HG03060 (cell line): ENCODE data around the gene RAD51B.
"Not testable (repeated sequence)": the region's sequence is repeated elsewhere in the genome, so short reads cannot be mapped to it uniquely, and the experiment has no call there.

Experiments
- ATAC-seq: cut with Tn5 transposase; IDR thresholded peaks from one replicate; pipeline ENCODE4 v1.9.1; 2021; ENCODE audit warnings: low read depth, moderate number of reproducible peaks; ENCODE audit not compliant: unreplicated experiment

The RAD51B gene

GRCh38 chr14:67973436-67973835 lies 153.9 kb downstream of the RAD51B start:
- ATAC-seq, result no peak

GRCh38 chr14:67975470-67975869 lies 155.9 kb downstream of the RAD51B start:
- ATAC-seq, result no peak

DNA sequence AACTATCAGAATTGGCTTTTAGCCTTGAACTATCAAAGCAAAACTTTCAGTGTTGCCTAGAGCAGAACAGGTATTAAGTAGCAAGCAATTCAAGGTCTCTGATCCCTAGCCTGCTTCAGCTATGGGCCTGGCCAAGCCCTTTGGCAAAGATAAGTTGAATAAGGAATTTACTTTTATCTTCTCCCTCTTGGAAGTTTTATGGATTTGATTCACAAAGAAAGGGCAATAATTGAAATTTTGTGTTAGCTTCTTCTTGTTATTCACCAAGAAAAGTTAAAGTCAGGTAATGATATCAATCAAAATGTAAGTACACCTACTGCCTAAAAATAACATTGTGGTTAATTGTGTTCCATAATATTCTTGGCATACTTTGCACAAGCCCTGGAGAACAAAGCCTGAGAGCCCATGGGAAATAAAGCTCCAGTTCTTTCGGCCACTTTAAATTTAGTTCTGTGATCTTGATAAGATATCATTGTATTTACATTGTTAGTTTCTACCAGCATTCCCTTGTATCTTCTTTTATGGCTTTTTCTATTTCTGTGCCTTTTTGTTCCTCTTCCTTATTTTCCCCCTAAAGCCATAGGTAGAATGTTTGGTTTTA lies 158.0 kb downstream of the RAD51B start:
- no peak for ATAC-seq

DNA sequence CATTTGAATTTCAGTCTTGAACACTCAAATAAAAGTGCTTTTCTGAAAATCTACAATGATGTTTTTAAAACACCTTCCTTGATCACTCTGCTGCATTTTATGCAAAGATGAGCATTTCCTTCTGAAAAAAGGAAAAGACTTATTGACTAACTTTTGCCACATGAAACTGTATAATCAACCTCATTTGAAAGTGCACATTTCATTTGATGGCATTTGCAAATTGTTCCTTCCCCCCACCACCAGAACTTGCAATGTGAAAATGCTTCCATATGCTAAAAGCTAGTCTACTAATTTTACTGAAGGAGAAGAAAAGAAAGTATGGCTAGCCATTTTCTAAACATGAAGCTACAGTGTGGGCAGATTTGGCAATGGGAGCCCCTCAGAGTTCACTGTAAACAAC lies 159.2 kb downstream of the RAD51B start:
- ATAC-seq, result no peak

- ATAC-seq, result no peak
These were observed 163.4 kb downstream of the RAD51B start for GRCh38 chr14:67982711-67983608.

- ATAC-seq, result no peak
These were observed 164.7 kb downstream of the RAD51B start for GRCh38 chr14:67984274-67984673.

GRCh38 chr14:67986131-67986841 lies 166.7 kb downstream of the RAD51B start:
- no peak for ATAC-seq

DNA sequence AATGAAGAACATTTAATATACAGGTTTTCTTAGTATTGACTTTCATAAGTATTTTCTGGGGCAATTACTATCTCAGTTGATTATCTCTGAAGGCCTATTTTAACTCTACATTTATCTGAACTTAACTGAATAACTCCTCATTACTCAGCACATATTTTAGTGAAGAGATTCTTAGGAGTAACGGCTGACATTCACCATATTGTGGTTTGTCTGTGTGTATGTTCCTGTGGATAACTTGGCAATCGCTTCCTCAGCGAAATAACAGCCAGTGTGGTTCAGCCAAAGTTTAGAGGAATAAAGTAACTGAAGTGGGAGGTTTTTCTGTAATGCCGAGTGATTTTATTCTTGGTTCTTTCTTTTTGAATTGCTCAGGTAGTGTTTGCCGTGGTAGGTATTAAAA lies 168.0 kb downstream of the RAD51B start:
- ATAC-seq, result no peak

- not testable (repeated sequence) for ATAC-seq
These were observed 168.6 kb downstream of the RAD51B start for GRCh38 chr14:67988210-67988609.

DNA sequence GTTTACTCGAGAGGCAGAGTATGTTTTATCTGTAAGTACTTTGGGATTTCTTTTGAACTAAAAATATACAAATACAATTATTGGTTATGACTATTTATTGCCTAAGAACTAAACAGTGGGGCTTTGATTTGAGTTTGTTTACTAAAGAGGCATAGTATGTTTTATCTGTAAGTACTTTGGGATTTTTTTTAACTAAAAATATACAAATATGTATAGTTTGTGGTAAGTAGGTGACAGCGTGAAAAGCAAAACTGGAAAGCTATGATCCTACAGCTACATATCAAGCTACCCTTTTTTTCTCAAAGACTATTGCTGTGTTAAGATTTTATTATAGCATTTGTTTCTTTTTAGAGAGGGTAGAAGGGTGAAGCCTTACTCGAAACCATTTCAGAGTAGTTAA lies 171.0 kb downstream of the RAD51B start:
- no peak for ATAC-seq

DNA sequence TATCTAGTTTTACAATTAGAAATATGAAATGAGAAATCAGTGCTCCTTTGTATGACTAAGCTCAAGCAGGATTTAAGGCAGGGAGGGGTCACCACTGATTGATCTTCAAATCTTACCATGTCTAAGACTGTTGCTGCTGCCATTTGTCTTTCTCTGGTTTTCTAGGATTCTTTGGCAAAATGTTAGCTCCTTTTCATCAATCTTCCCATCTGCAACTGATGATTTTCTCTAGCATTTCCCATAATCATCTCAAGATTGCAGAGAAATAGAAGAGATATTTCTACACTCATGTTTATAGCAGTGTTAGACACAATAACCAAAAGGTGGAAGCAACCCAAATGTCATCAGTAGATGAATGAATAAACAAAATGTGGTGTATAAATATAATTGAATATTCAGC lies 175.0 kb downstream of the RAD51B start:
- no peak for ATAC-seq

DNA sequence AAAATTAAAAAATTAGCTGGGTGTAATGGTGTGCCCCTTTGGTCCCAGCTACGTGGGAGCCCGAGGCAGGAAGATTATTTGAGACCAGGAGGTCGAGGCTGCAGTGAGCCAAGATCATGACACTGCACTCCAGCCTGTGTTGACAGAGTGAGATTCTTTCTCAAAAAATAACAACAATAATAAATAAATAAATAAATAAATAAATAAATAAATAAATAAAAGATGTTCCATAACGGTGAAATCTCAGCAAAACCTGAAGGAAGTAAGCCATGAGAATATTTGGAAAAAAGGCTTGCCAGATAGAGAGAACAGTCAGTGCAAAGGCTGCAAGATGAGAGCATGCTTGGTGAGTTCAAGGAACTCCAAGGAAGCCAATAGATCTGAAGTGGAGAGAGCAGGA lies 176.7 kb downstream of the RAD51B start:
- ATAC-seq, result no peak

DNA sequence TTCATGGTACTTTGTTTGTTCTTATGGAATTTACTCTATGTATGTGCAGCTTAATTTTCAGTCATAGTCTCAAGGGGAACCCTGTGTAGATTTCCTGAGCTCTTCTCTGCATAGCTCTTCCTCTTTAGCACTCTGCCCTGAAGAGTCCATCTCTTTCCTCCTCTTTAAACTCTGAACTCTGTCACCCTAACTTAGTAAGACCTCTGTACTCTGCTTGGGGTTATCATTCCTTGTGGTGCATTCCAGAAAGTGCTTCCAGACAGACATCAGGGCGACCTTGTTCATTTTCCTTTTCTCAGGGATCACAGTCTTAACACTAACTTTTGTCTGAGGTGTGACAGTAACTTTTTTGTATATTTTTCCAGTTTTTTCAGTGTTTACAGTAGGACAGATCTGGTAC lies 179.3 kb downstream of the RAD51B start:
- ATAC-seq, result no peak

DNA sequence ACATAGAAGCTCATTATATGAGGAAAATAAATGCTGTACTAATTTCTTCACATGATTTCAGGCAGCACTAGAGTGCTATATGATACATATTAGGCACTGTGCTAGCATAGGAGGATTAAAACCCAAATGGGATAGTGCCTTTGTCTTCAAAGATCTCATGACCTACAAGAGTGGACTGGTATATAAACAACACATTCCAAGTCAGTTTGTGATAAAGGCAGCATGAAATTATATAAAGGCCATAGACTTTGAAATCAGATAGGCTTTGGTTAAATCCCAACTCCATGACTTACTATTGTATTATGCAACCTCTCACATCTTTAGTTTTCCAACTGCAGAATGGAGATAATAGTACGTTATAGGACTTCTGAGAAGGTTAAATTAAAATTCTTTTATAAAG lies 179.7 kb downstream of the RAD51B start:
- ATAC-seq, result no peak

DNA sequence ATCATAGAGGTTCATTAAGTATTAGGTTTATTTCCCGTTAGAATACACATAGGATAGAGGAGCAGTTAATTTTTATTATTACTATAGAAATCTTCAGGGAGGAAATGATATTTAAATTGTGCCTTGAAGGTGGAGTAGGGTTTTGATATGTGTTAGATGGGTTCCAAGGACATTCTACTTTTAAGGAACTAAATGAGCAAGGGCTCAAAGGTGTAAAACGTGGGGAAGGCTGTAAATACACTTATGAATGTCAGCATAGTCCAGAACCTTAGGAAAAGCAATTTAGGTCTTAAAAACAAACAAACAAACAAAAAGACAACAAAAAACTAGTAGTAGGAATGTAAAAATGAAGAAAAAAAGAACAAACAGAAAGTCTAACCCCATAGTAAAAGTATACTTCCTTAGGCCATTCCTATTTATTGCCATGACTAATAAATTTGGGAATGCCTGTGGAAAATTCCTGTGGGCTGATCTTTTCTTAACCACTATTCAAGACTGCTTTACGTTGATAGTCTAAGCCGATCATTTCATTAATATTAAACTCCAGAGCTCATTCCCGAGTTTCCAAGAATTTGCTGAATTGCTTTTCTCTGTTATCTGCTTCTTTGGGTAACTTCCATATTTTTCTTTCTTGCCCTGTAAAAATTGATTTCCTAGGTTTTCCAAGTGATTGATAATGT lies 180.3 kb downstream of the RAD51B start:
- no peak for ATAC-seq

DNA sequence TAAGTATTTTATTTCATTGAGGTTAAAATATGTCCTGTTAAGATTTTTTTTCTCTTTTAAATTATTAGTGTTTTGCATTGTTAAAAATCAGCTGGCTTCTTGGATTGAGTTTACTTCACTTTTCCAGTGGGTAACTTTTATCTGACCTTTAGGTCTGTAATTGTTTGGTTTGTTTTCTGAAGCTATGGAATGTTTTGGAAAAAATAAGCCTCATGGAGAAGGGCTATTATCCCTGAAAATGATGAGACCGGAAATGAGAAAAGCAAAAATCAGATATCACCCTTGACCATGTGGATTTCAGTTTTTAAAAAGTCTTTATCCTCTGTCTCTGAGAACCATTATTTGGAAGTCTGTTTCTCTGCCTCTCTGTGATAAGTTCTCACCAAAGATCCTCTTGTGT lies 180.9 kb downstream of the RAD51B start:
- ATAC-seq, result no peak

DNA sequence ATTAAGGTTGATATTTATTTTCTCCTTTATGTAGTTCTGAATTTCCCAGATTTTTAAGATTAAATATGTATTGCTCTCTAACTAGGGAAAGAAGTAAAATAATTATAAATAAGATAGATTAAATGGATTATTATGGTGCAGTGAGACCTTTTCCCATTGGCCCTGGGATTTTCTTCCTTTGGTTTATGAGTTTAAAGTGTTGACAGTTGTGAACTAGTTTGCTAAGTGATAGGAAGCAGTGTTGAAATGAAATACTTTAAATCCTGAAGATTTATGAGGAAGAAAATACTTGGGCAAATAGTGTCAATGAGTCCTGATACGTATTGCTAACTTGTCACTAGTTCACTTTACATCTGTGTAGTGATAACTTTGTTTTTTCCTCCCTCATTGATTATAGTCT lies 188.9 kb downstream of the RAD51B start:
- no peak for ATAC-seq

DNA sequence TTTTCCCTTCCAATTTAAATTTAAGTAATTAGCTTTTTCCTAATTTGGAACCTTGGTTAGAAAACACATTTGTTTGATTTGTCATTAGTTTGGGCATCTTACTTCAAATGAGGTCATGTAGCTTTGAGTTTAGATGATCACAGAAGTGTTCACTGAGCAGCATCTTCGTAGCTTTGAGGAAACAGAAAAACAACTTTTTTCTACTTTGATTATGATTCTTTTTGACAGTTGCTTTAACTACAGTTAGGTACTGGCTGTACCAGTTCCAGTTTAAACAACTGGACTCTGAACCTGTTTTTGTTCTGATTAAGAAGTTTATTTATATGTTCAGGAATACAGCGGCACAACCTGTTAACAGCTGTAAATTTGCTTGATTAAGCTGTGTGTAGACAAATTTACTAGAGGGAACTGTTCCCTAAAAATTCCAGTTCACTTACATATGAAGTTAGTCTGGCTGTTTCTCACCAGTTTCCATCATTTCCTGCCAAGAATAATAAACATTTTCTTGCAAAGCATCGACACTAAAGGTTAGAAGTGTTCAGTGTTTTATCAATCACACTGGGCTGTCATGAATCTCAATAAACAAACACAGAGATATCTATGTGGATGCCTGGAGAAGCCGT lies 191.9 kb downstream of the RAD51B start:
- ATAC-seq, result no peak

DNA sequence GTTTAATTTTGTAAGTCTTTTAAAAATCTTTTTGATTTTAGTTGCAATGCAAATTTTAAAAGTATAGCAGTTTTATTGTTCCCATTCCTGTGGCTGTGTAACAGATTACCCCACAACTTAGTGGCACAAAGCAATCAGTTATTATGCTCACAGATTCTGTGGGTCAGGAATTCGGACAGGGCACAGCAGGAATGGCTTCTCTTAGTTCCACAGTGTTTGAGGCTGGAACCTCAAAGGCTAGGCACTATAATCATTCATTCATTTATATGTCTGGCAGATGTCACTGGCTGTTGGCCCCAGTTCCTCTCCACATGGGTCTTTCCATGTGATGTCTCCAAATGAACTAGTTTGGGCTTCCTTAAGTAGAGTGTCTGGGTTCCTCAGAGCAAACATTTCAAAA lies 193.3 kb downstream of the RAD51B start:
- no peak for ATAC-seq

- ATAC-seq, result no peak
These were observed 193.7 kb downstream of the RAD51B start for GRCh38 chr14:68013326-68013725.

DNA sequence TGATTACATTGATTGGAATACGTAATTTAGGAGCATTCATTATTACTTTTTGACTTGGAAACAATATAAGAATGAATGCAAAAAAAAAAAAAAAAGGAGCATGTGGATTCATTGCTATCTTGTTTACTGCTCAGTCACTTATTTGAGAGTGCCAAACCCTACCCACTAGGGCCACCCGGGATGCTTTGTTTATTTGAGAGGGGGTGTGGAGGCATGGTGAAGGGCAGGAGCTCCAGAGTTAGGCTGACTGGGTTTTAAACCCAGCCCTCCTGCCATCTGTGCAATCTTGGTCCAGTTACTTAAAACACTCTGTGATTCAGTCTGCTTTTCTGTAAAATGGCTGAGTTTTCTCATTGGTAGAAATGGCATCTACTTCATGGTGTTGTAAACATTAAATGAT lies 195.2 kb downstream of the RAD51B start:
- ATAC-seq, result no peak
